Suprapubic skin (tissue), 4 donors: Measurements from ENCODE around the gene TRMT10C. TPM values are rescaled to one million over a fixed set of nuclear protein-coding genes. Genes with fewer than 3 reads are reported as not detected.
"Not testable (repeated sequence)": the region's sequence is repeated elsewhere in the genome, so short reads cannot be mapped to it uniquely, and the experiment has no call there.

Source experiments
- DNase-seq, 2 donors: peaks; one replicate each; pipeline ENCODE4 v3.0.0-alpha.2; 2019; ENCODE audit warnings: low spot score in 2 of 2
- H3K27ac ChIP-seq: fragments of 200-600 bp; sonication (generic); one replicate; pipeline ENCODE4 v1.5.1; 2019
- H3K27me3 ChIP-seq: fragments of 200-600 bp; sonication (generic); one replicate; pipeline ENCODE4 v1.5.1; 2019
- H3K36me3 ChIP-seq: fragments of 200-600 bp; sonication (generic); one replicate; pipeline ENCODE4 v1.5.1; 2019
- H3K4me1 ChIP-seq: fragments of 200-600 bp; sonication (generic); one replicate; pipeline ENCODE4 v1.5.1; 2019
- H3K4me3 ChIP-seq: fragments of 200-600 bp; sonication (generic); one replicate; pipeline ENCODE4 v1.5.1; 2019; ENCODE audit warnings: mild to moderate bottlenecking
- H3K9me3 ChIP-seq: fragments of 200-600 bp; sonication (generic); one replicate; pipeline ENCODE4 v1.5.1; 2019
- CTCF ChIP-seq, 2 donors: fragments of 200-600 bp in 1 of 2; fragments of 450-650 bp in 1 of 2; sonication (generic) in 1 of 2; IDR thresholded peaks; one replicate each; pipeline ENCODE4 v1.5.1; 2016 to 2019; ENCODE audit warnings: antibody characterized with exemption in 2 of 2, mild to moderate bottlenecking in 1 of 2, moderate library complexity in 1 of 2
- EP300 ChIP-seq: sonication (generic); formaldehyde crosslinking; IDR thresholded peaks from one replicate; pipeline ENCODE4 v1.6.1; 2017; ENCODE audit warnings: antibody characterized with exemption
- POLR2A ChIP-seq, 2 donors: fragments of 450-650 bp; IDR thresholded peaks; one replicate each; pipeline ENCODE4 v1.6.1; 2017; ENCODE audit warnings: antibody characterized with exemption in 2 of 2, mild to moderate bottlenecking in 2 of 2, moderate library complexity in 2 of 2
- POLR2AphosphoS5 ChIP-seq, 3 donors: sonication (generic); formaldehyde crosslinking; IDR thresholded peaks; one replicate each; pipeline ENCODE4 v1.6.1; 2017; ENCODE audit warnings: antibody characterized with exemption in 3 of 3
- WGBS: methylation state at CpG from one replicate; pipeline ENCODE4 v1.1.5; 2018; 5-methylcytosine and 5-hydroxymethylcytosine counted together
- total RNA-seq, 4 donors: library from RNA; depleted of rRNA; stranded (reverse); fragments of >200 nt; gene quantifications; one replicate each; pipeline ENCODE4 v1.1.0, GENCODE V29; 2016

The TRMT10C gene
- total RNA-seq, 4 donors from 2014 or later, result 22.6 to 36.4 (median 28.1) TPM

- 95% methylated on average over 1 of the region's 1 CpG for WGBS
- peaks cover 4% of the 10 kb centered on the region for H3K36me3 ChIP-seq
- no peaks in the 10 kb centered on the region for H3K4me1 ChIP-seq
- H3K27me3 ChIP-seq, result no peaks in the 10 kb centered on the region
- no peaks in the 10 kb centered on the region for H3K9me3 ChIP-seq
- DNase-seq, result no peak
- no peak overlapping the region for H3K4me3 ChIP-seq
- TF ChIP-seq POLR2AphosphoS5 (IDR thresholded peaks at IDR 0.05) (no peak), EP300 (no peak), CTCF (IDR thresholded peaks at IDR 0.05) (no peak), POLR2A (IDR thresholded peaks at IDR 0.05) (no peak)
- no peak overlapping the region for H3K27ac ChIP-seq
Measured at GRCh38 chr3:101603184-101603583, 41.5 kb downstream of the TRMT10C start.

GRCh38 chr3:101605398-101605797 is 43.7 kb downstream of the TRMT10C start:
- H3K9me3 ChIP-seq, result not testable (repeated sequence)
- WGBS, result 81% methylated on average over 10 of the region's 10 CpGs

GRCh38 chr3:101611023-101611422 is 49.4 kb downstream of the TRMT10C start:
- TF ChIP-seq POLR2A (IDR thresholded peaks at IDR 0.05) (no peak), EP300 (no peak), CTCF (IDR thresholded peaks at IDR 0.05) (no peak), POLR2AphosphoS5 (IDR thresholded peaks at IDR 0.05) (no peak)
- Histone ChIP-seq H3K4me1 (no peaks in the 10 kb centered on the region), H3K27ac (no peak overlapping the region), H3K27me3 (no peaks in the 10 kb centered on the region), H3K36me3 (no peaks in the 10 kb centered on the region), H3K4me3 (no peak overlapping the region), H3K9me3 (no peaks in the 10 kb centered on the region)
- DNase-seq, result no peak
- 92% methylated on average over 2 of the region's 2 CpGs for WGBS

More at GRCh38 chr3:101605398-101605797, 43.7 kb downstream of the TRMT10C start:
- not testable (repeated sequence) for H3K36me3 ChIP-seq, H3K4me3 ChIP-seq, H3K4me1 ChIP-seq, H3K27ac ChIP-seq, H3K27me3 ChIP-seq, DNase-seq

GRCh38 chr3:101613014-101613413 is 51.3 kb downstream of the TRMT10C start:
- not testable (repeated sequence) for H3K36me3 ChIP-seq, DNase-seq, H3K4me1 ChIP-seq, H3K27ac ChIP-seq, H3K27me3 ChIP-seq, H3K4me3 ChIP-seq, H3K9me3 ChIP-seq
- WGBS, result 72% methylated on average over 9 of the region's 9 CpGs

- no peaks in the 10 kb centered on the region for H3K36me3 ChIP-seq
- 93% methylated on average over 6 of the region's 6 CpGs for WGBS
- no peaks in the 10 kb centered on the region for H3K27me3 ChIP-seq
Measured at GRCh38 chr3:101615525-101615924, 53.9 kb downstream of the TRMT10C start.

More at GRCh38 chr3:101615525-101615924, 53.9 kb downstream of the TRMT10C start:
- Histone ChIP-seq H3K4me1 (no peaks in the 10 kb centered on the region), H3K9me3 (peaks cover 4% of the 10 kb centered on the region), H3K4me3 (no peak overlapping the region), H3K27ac (no peak overlapping the region)
- no peak for DNase-seq
- no peak for TF ChIP-seq POLR2AphosphoS5 (IDR thresholded peaks at IDR 0.05)
- TF ChIP-seq CTCF (IDR thresholded peaks at IDR 0.05), result no peak
- TF ChIP-seq EP300, result no peak
- TF ChIP-seq POLR2A (IDR thresholded peaks at IDR 0.05), result no peak

Other genes with a start within 250 kb of the TRMT10C start
- under 1 TPM; 0.04 to 0.24 (median 0.12) TPM for gene IMPG2, start 241.3 kb upstream of the TRMT10C start, total RNA-seq
- 10 to 100 TPM; 13.3 to 39.4 (median 15.8) TPM for gene SENP7, start 48.7 kb upstream of the TRMT10C start, total RNA-seq
- 100 to 1,000 TPM in 1 of 4 donors, 10 to 100 TPM in 3; 53.8 to 133 (median 72.6) TPM for gene PCNP, start 12.3 kb downstream of the TRMT10C start, total RNA-seq
- 10 to 100 TPM; 27.3 to 47.8 (median 29.2) TPM for gene ZBTB11, start 115.3 kb downstream of the TRMT10C start, total RNA-seq
- 1,000 to 10,000 TPM in 2 of 4 donors, 100 to 1,000 TPM in 2; 775 to 1,097 (median 922) TPM for gene RPL24, start 124.8 kb downstream of the TRMT10C start, total RNA-seq
- 1 to 10 TPM; 8.5 to 9.2 (median 8.9) TPM for gene CEP97, start 162.7 kb downstream of the TRMT10C start, total RNA-seq
- 1 to 10 TPM; 2.2 to 5.8 (median 3.6) TPM for gene NXPE3, start 217.3 kb downstream of the TRMT10C start, total RNA-seq